Neural cell (in vitro differentiated cells): Measurements from ENCODE around the gene ZNF516. TPM values are rescaled to one million over a fixed set of nuclear protein-coding genes. Genes with fewer than 3 reads are reported as not detected.

ENCODE experiments used
- H2AFZ ChIP-seq: fragments of 200-600, 300-800 bp; sonication (generic), shearing (Covaris generic); 2 replicates; pipeline ENCODE4 v1.6.0; 2014; ENCODE audit warnings: low read depth, mild to moderate bottlenecking, antibody characterized with exemption, low read length, moderate library complexity
- H3F3A ChIP-seq: fragments of 200-600 bp; shearing (Covaris generic); 2 replicates; pipeline ENCODE4 v1.6.1; 2016; ENCODE audit warnings: mild to moderate bottlenecking, moderate library complexity, mixed read lengths, antibody characterized with exemption, low read length; ENCODE audit not compliant: insufficient read depth, poor library complexity, severe bottlenecking
- H3K27ac ChIP-seq: fragments of 200-600, 300-800 bp; sonication (generic), shearing (Covaris generic); 2 replicates; pipeline ENCODE4 v1.5.1; 2014; ENCODE audit warnings: mild to moderate bottlenecking, low read length, moderate library complexity
- H3K27me3 ChIP-seq: fragments of 300-800, 200-600 bp; sonication (generic), shearing (Covaris generic); 2 replicates; pipeline ENCODE4 v1.6.0; 2014; ENCODE audit warnings: mild to moderate bottlenecking, low read depth, low read length, moderate library complexity; ENCODE audit not compliant: insufficient read depth
- H3K36me3 ChIP-seq: fragments of 300-800, 200-600 bp; sonication (generic), shearing (Covaris generic); 2 replicates; pipeline ENCODE4 v1.5.1; 2014; ENCODE audit warnings: mild to moderate bottlenecking, antibody characterized with exemption, low read length, moderate library complexity; ENCODE audit not compliant: insufficient read depth
- H3K4me2 ChIP-seq: fragments of 300-800, 200-600 bp; sonication (generic), shearing (Covaris generic); 2 replicates; pipeline ENCODE4 v1.6.0; 2014; ENCODE audit warnings: mild to moderate bottlenecking, low read length
- H3K4me3 ChIP-seq: fragments of 300-800, 200-600 bp; sonication (generic), shearing (Covaris generic); 2 replicates; pipeline ENCODE4 v1.5.1; 2014; ENCODE audit warnings: mild to moderate bottlenecking, low read length, moderate library complexity
- H3K79me2 ChIP-seq: fragments of 200-600 bp; shearing (Covaris generic); replicated peaks from 2 replicates; pipeline ENCODE4 v1.6.0; 2014; ENCODE audit warnings: mild to moderate bottlenecking, low read length, moderate library complexity; ENCODE audit not compliant: insufficient read depth
- H3K9ac ChIP-seq: fragments of 300-800, 200-600 bp; sonication (generic), shearing (Covaris generic); 2 replicates; pipeline ENCODE4 v1.6.1; 2016; ENCODE audit warnings: mild to moderate bottlenecking, low read length, mixed read lengths
- H3K9me2 ChIP-seq: fragments of 200-600 bp; shearing (Covaris generic); 2 replicates; pipeline ENCODE4 v1.6.1; 2016; ENCODE audit warnings: mild to moderate bottlenecking, low read length, mixed read lengths; ENCODE audit not compliant: insufficient read depth
- H3K9me3 ChIP-seq: fragments of 200-600, 300-800 bp; sonication (generic), shearing (Covaris generic); 2 replicates; pipeline ENCODE4 v1.6.1; 2016; ENCODE audit warnings: mild to moderate bottlenecking, mixed run types, low read length, moderate library complexity, mixed read lengths
- H4K20me1 ChIP-seq: fragments of 200-600 bp; shearing (Covaris generic); 2 replicates; pipeline ENCODE4 v1.6.1; 2016; ENCODE audit warnings: mild to moderate bottlenecking, mixed run types; ENCODE audit not compliant: insufficient read depth
- EP300 ChIP-seq: fragments of 450-650 bp; conservative IDR thresholded peaks from 2 replicates; pipeline ENCODE4 v1.6.1; 2014; ENCODE audit warnings: antibody characterized with exemption, mild to moderate bottlenecking, moderate library complexity; ENCODE audit not compliant: poor library complexity, severe bottlenecking
- EZH2 ChIP-seq: fragments of 200-600, 300-800 bp; shearing (Covaris generic), sonication (generic); IDR thresholded peaks from 2 replicates; pipeline ENCODE4 v1.6.1; 2014; ENCODE audit warnings: antibody characterized with exemption, low read length, borderline replicate concordance, mild to moderate bottlenecking; ENCODE audit not compliant: insufficient read depth, poor library complexity, severe bottlenecking
- MXI1 ChIP-seq: fragments of 450-650 bp; conservative IDR thresholded peaks from 2 replicates; pipeline ENCODE4 v1.6.1; 2014; ENCODE audit warnings: antibody characterized with exemption, mild to moderate bottlenecking; ENCODE audit not compliant: poor library complexity, severe bottlenecking
- POLR2AphosphoS5 ChIP-seq: IDR thresholded peaks from 2 replicates; pipeline ENCODE4 v1.6.1; 2012
- RAD21 ChIP-seq: fragments of 450-650 bp; conservative IDR thresholded peaks from 2 replicates; pipeline ENCODE4 v1.6.1; 2014; ENCODE audit warnings: antibody characterized with exemption, mild to moderate bottlenecking, moderate library complexity
- SMC3 ChIP-seq: fragments of 450-650 bp; conservative IDR thresholded peaks from 2 replicates; pipeline ENCODE4 v1.6.1; 2014; ENCODE audit warnings: antibody characterized with exemption, mild to moderate bottlenecking, moderate library complexity; ENCODE audit not compliant: poor library complexity
- TAF1 ChIP-seq: IDR thresholded peaks from 2 replicates; pipeline ENCODE4 v1.6.1; 2012; ENCODE audit warnings: low read depth
- polyA plus RNA-seq: library from polyadenylated mRNA; depleted of rRNA; stranded (reverse); fragments of >200 nt; gene quantifications from 2 replicates; pipeline ENCODE4 v1.2.3, GENCODE V29; 2014
- TF ChIP-seq, protein P1 (sequence below): fragments of 450-650 bp; IDR thresholded peaks from 2 replicates; pipeline ENCODE4 v1.5.1; 2014; ENCODE audit warnings: antibody characterized with exemption, mild to moderate bottlenecking, moderate library complexity; ENCODE audit not compliant: poor library complexity, severe bottlenecking
- TF ChIP-seq, protein P2 (sequence below): IDR thresholded peaks from 2 replicates; pipeline ENCODE4 v1.6.1; 2012; ENCODE audit warnings: borderline replicate concordance

The ZNF516 gene
- polyA plus RNA-seq, 1 donor from 2014 or later, result 11.5 TPM

GRCh38 chr18:76419811-76420210 is 75.2 kb downstream of the ZNF516 start:
- Histone ChIP-seq H3K27me3 (no peaks in the 10 kb centered on the region), H3K4me3 (no peak overlapping the region), H3K79me2 (peaks cover 41% of the 10 kb centered on the region), H4K20me1 (no peaks in the 10 kb centered on the region), H3K27ac (no peak overlapping the region), H3F3A (no peaks in the 10 kb centered on the region), H3K9me2 (no peaks in the 10 kb centered on the region), H2AFZ (no peak overlapping the region), H3K9ac (no peak overlapping the region), H3K9me3 (no peaks in the 10 kb centered on the region), H3K36me3 (no peaks in the 10 kb centered on the region), H3K4me2 (no peak overlapping the region)
- TF ChIP-seq, protein P1, sequence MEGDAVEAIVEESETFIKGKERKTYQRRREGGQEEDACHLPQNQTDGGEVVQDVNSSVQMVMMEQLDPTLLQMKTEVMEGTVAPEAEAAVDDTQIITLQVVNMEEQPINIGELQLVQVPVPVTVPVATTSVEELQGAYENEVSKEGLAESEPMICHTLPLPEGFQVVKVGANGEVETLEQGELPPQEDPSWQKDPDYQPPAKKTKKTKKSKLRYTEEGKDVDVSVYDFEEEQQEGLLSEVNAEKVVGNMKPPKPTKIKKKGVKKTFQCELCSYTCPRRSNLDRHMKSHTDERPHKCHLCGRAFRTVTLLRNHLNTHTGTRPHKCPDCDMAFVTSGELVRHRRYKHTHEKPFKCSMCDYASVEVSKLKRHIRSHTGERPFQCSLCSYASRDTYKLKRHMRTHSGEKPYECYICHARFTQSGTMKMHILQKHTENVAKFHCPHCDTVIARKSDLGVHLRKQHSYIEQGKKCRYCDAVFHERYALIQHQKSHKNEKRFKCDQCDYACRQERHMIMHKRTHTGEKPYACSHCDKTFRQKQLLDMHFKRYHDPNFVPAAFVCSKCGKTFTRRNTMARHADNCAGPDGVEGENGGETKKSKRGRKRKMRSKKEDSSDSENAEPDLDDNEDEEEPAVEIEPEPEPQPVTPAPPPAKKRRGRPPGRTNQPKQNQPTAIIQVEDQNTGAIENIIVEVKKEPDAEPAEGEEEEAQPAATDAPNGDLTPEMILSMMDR, result no peak
- TF ChIP-seq POLR2AphosphoS5 (no peak), SMC3 (no peak), EP300 (no peak), EZH2 (no peak), RAD21 (no peak), MXI1 (no peak), TAF1 (no peak)
- TF ChIP-seq, protein P2, sequence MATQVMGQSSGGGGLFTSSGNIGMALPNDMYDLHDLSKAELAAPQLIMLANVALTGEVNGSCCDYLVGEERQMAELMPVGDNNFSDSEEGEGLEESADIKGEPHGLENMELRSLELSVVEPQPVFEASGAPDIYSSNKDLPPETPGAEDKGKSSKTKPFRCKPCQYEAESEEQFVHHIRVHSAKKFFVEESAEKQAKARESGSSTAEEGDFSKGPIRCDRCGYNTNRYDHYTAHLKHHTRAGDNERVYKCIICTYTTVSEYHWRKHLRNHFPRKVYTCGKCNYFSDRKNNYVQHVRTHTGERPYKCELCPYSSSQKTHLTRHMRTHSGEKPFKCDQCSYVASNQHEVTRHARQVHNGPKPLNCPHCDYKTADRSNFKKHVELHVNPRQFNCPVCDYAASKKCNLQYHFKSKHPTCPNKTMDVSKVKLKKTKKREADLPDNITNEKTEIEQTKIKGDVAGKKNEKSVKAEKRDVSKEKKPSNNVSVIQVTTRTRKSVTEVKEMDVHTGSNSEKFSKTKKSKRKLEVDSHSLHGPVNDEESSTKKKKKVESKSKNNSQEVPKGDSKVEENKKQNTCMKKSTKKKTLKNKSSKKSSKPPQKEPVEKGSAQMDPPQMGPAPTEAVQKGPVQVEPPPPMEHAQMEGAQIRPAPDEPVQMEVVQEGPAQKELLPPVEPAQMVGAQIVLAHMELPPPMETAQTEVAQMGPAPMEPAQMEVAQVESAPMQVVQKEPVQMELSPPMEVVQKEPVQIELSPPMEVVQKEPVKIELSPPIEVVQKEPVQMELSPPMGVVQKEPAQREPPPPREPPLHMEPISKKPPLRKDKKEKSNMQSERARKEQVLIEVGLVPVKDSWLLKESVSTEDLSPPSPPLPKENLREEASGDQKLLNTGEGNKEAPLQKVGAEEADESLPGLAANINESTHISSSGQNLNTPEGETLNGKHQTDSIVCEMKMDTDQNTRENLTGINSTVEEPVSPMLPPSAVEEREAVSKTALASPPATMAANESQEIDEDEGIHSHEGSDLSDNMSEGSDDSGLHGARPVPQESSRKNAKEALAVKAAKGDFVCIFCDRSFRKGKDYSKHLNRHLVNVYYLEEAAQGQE, result no peak

DNA sequence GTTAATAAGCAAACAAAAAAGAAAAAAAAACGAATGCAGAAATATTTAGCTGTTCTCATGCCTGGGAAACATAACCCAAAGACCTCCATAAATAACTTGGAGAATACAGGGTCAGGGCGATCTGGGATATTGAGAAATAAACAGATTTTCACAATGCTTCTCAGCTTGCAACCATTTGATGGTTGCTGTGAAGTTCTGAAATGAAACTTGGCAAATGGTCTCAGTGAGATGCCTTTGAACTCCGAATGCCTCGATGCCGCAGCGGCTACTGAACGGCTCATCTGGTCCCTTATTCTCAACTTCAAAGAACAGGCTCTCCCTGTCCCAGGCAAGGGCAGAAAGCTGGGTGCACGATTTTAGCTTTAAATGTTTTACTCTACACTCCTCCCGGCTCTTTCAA is 78.1 kb downstream of the ZNF516 start:
- Histone ChIP-seq H3K36me3 (no peaks in the 10 kb centered on the region), H3K9ac (no peak overlapping the region), H3K27me3 (no peaks in the 10 kb centered on the region), H3F3A (no peaks in the 10 kb centered on the region), H3K4me3 (no peak overlapping the region), H2AFZ (no peak overlapping the region), H3K9me2 (no peaks in the 10 kb centered on the region), H3K4me2 (no peak overlapping the region), H3K9me3 (no peaks in the 10 kb centered on the region), H4K20me1 (no peaks in the 10 kb centered on the region), H3K79me2 (peaks cover 56% of the 10 kb centered on the region), H3K27ac (no peak overlapping the region)
- TF ChIP-seq, protein P1, result no peak
- no peak for TF ChIP-seq SMC3
- no peak for TF ChIP-seq MXI1
- TF ChIP-seq POLR2AphosphoS5, result no peak
- TF ChIP-seq EP300, result no peak
- no peak for TF ChIP-seq TAF1
- TF ChIP-seq, protein P2, result no peak
- no peak for TF ChIP-seq EZH2
- TF ChIP-seq RAD21, result no peak
